GM12872 (cell line): Measurements from ENCODE around the gene STX18.

Experiments
- CTCF ChIP-seq: IDR thresholded peaks from 3 replicates; pipeline ENCODE4 v1.5.1; 2011; ENCODE audit warnings: low read depth, mild to moderate bottlenecking, low read length, moderate library complexity; ENCODE audit not compliant: insufficient read depth

The STX18 gene

GRCh38 chr4:4456351-4456750 lies 85.5 kb downstream of the STX18 start:
- no peak for TF ChIP-seq CTCF

- TF ChIP-seq CTCF = no peak
These were observed 86.5 kb downstream of the STX18 start for GRCh38 chr4:4455210-4455865.

- no peak for TF ChIP-seq CTCF
These were observed 95.4 kb downstream of the STX18 start for GRCh38 chr4:4446434-4446833.

GRCh38 chr4:4443821-4444220 lies 98.0 kb downstream of the STX18 start:
- no peak for TF ChIP-seq CTCF

- no peak for TF ChIP-seq CTCF
These were observed 101.4 kb downstream of the STX18 start for GRCh38 chr4:4440333-4441061.

GRCh38 chr4:4439782-4440181 lies 102.1 kb downstream of the STX18 start:
- TF ChIP-seq CTCF = no peak

- TF ChIP-seq CTCF = no peak
These were observed 103.0 kb downstream of the STX18 start for GRCh38 chr4:4438891-4439290.
